ENCODE data around the gene NFATC2. TPM values are rescaled to one million over a fixed set of nuclear protein-coding genes. Genes with fewer than 3 reads are reported as not detected.

NFATC2 gene
- total RNA-seq, 2 experiments from 2014 or later: 32.5 to 33.2 TPM

DNA sequence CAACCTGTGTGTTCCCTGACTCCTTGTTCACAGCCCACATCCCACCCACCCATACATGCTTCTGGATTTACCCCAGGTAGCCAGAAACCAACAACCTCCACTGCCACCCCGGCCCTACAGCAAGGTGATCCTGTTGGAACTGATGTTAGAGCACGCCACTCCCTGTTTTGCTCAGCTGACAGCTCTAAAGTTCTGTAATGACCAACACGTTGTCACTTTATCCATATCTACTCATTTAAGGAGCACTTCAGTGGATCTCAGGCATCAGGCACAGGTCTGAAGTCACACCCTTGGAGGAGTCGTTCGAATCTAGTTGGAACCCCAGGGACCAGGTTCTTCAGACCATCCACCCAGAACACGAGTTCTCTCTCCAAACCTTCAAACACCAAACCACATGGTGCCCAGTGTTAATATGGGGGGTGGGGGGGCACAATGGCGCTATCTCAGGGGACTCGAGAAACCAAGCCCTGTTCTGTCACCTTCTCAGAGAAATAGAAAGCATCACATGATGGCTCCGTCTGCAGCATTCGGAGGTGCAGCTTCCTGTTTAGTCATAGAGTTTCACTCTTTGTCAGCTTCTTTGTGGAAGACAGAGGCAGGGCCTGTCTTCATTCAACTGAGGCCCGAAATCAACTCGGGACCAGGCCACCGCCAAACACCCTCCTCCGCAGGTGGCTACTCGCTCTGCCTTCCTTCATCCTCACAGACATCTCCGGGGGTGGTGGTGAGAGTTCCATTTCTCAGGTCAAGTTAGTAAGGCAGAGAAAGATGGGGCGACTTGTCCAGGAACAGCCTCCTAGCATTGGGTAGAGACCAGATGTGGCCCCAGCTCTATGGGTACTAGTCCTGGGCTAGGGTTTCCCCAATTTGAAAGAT is 142.2 kb downstream of the NFATC2 start:
- ATAC-seq (ENCODE audit: poor library complexity): peak; percentile 67
- Mint-ChIP-seq H3K27me3 (no peaks in the 10 kb centered on the region), H3K27ac (peak overlapping the region; percentile 99), H3K4me1 (ENCODE audit: low read depth) (peaks cover 68% of the 10 kb centered on the region), H3K36me3 (ENCODE audit: low read depth) (peaks cover 49% of the 10 kb centered on the region), H3K9me3 (peaks cover 2% of the 10 kb centered on the region), H3K4me3 (peak overlapping the region; percentile 82)
- H3K36me3 ChIP-seq (ENCODE audit: insufficient read depth, low read length): peaks cover 34% of the 10 kb centered on the region
- H3K27me3 ChIP-seq (ENCODE audit: control insufficient read depth in 1 of 2, insufficient read depth in 2 of 2, low read length in 2 of 2): no peaks in the 10 kb centered on the region
- CTCF ChIA-PET: interaction anchor here (1.3 to 1.9 kb wide), 3 partner anchors 14 to 194 kb away, joined by 3 to 6 read pairs (median 5); partner anchors contain the start of gene NFATC2
- peak overlapping the region; percentile 13 for H3K4me3 ChIP-seq (ENCODE audit: low read length)
- peak; percentile 45 to 90 (median 60) for DNase-seq
- intact Hi-C loops (cut with DNase I, micrococcal nuclease): loop anchor here (5.0 kb wide), 2 partner anchors 102 to 142 kb away; partner anchors contain the start of gene NFATC2 (in 1 of the 2)
- H3K9me3 ChIP-seq (ENCODE audit: control insufficient read depth in 1 of 2, insufficient read depth in 1 of 2, low read length in 2 of 2): no peaks in the 10 kb centered on the region
- TF ChIP-seq, protein P1, sequence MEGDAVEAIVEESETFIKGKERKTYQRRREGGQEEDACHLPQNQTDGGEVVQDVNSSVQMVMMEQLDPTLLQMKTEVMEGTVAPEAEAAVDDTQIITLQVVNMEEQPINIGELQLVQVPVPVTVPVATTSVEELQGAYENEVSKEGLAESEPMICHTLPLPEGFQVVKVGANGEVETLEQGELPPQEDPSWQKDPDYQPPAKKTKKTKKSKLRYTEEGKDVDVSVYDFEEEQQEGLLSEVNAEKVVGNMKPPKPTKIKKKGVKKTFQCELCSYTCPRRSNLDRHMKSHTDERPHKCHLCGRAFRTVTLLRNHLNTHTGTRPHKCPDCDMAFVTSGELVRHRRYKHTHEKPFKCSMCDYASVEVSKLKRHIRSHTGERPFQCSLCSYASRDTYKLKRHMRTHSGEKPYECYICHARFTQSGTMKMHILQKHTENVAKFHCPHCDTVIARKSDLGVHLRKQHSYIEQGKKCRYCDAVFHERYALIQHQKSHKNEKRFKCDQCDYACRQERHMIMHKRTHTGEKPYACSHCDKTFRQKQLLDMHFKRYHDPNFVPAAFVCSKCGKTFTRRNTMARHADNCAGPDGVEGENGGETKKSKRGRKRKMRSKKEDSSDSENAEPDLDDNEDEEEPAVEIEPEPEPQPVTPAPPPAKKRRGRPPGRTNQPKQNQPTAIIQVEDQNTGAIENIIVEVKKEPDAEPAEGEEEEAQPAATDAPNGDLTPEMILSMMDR (IDR thresholded peaks at IDR 0.05): no peak
- peaks cover 75% of the 10 kb centered on the region for H3K4me1 ChIP-seq (ENCODE audit: insufficient read depth, low read length)
- POLR2A ChIA-PET: interaction anchor here (0.6 to 2.0 kb wide), 13 partner anchors 11 to 442 kb away, joined by 3 to 12 read pairs (median 4); partner anchors contain the start of genes DPM1, MOCS3 and NFATC2
- H3K27ac ChIP-seq (ENCODE audit: low read depth in 1 of 2, low read length in 2 of 2): peak overlapping the region; percentile 87 to 95

DNA sequence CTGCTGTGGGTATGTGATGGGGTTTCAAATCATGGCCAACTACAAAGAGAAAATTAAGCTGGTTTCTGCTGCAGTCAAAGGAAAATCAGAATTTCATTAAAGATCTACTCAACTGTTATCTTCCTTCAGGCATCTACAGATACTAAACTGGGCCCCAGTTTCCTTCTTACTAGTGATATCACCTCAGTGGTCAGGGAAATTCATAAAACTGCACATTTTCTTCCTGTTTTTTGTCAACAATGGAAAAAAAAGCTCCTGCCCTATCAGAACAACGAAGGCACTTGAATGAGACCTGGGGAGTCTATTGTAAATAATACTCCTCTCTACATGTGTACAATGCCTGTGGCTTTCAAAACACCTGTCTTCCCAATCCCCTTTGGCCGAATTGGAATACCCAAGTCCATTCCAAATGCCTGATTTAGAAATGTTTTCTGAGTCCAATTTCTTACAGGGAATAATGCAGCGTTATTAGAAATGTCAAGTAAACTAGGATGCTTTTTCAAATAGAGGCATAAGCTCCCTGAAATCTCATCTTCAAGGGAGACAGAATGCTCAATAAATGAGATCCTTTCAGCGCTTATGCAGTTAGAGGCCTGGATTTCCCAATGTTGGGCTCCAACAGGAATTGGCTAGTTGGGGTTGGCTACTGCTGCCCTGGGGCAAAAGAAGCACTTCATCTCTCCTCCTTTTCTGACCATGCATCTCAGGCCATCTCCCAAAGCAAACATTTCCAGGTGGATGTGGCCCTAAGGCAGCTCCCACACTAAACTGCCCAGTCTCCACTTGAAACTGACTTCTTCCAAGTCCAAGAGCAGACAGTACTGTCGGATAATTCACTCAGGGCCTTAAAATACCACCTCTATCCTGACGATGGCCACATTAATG is 143.3 kb downstream of the NFATC2 start:
- Histone ChIP-seq H3K4me1 (ENCODE audit: insufficient read depth, low read length) (peaks cover 65% of the 10 kb centered on the region), H3K36me3 (ENCODE audit: insufficient read depth, low read length) (peaks cover 40% of the 10 kb centered on the region), H3K27ac (ENCODE audit: low read depth in 1 of 2, low read length in 2 of 2) (peak overlapping the region; percentile 87 to 95), H3K27me3 (ENCODE audit: control insufficient read depth in 1 of 2, insufficient read depth in 2 of 2, low read length in 2 of 2) (no peaks in the 10 kb centered on the region), H3K9me3 (ENCODE audit: control insufficient read depth in 1 of 2, insufficient read depth in 1 of 2, low read length in 2 of 2) (no peaks in the 10 kb centered on the region), H3K4me3 (ENCODE audit: low read length) (no peak overlapping the region)
- H3K27ac Mint-ChIP-seq: peak overlapping the region; percentile 99
- H3K36me3 Mint-ChIP-seq (ENCODE audit: low read depth): peaks cover 49% of the 10 kb centered on the region
- CTCF ChIA-PET: interaction anchor here (0.8 to 1.9 kb wide), 5 partner anchors 13 to 196 kb away, joined by 3 to 5 read pairs (median 3); partner anchors contain the start of gene NFATC2
- H3K9me3 Mint-ChIP-seq: no peaks in the 10 kb centered on the region
- H3K27me3 Mint-ChIP-seq: no peaks in the 10 kb centered on the region
- no peak for ATAC-seq (ENCODE audit: poor library complexity)
- peaks cover 63% of the 10 kb centered on the region for H3K4me1 Mint-ChIP-seq (ENCODE audit: low read depth)
- no peak for DNase-seq
- peak overlapping the region; percentile 82 for H3K4me3 Mint-ChIP-seq
- intact Hi-C loops (cut with DNase I, micrococcal nuclease): no loop called here
- POLR2A ChIA-PET: interaction anchor here (0.9 to 2.0 kb wide), 5 partner anchors 9 to 143 kb away, joined by 3 to 12 read pairs (median 4); partner anchors contain the start of gene NFATC2
- TF ChIP-seq, protein P1 (IDR thresholded peaks at IDR 0.05): no peak

DNA sequence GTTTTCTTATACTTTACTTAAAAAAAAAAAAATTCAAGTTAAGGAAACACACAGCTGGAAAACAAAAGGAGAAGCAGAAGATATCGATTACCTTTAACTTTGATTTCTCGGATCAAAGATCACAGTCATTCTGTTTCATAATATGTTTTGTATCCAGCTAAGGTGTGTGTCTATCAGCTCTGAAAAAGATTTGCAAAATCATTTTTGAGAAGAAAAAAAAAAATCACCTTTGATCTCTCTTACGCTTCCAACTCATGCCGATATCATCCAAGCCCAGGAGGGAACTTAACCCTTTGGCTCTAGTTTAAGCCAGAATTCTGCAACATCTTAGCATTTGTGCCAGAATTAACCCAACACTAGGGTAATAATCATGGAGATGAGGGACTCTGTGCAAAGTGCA is 144.0 kb downstream of the NFATC2 start:
- Histone ChIP-seq H3K27ac (ENCODE audit: low read depth in 1 of 2, low read length in 2 of 2) (peak overlapping the region in 1 of 2 donors; percentile 95), H3K27me3 (ENCODE audit: control insufficient read depth in 1 of 2, insufficient read depth in 2 of 2, low read length in 2 of 2) (no peaks in the 10 kb centered on the region), H3K4me3 (ENCODE audit: low read length) (no peak overlapping the region), H3K36me3 (ENCODE audit: insufficient read depth, low read length) (peaks cover 47% of the 10 kb centered on the region), H3K9me3 (ENCODE audit: control insufficient read depth in 1 of 2, insufficient read depth in 1 of 2, low read length in 2 of 2) (no peaks in the 10 kb centered on the region), H3K4me1 (ENCODE audit: insufficient read depth, low read length) (peaks cover 63% of the 10 kb centered on the region)
- H3K9me3 Mint-ChIP-seq: no peaks in the 10 kb centered on the region
- peaks cover 57% of the 10 kb centered on the region for H3K4me1 Mint-ChIP-seq (ENCODE audit: low read depth)
- no peak for ATAC-seq (ENCODE audit: poor library complexity)
- ChIA-PET CTCF (interaction anchor here (0.8 to 1.7 kb wide), 3 partner anchors 13 to 196 kb away, joined by 3 read pairs; no protein-coding TSS in a partner anchor), POLR2A (interaction anchor here (0.9 to 2.0 kb wide), 2 partner anchors 9 to 115 kb away, joined by 3 to 5 read pairs; no protein-coding TSS in a partner anchor)
- H3K36me3 Mint-ChIP-seq (ENCODE audit: low read depth): peaks cover 51% of the 10 kb centered on the region
- H3K4me3 Mint-ChIP-seq: no peak overlapping the region
- TF ChIP-seq, protein P1 (IDR thresholded peaks at IDR 0.05): no peak
- peak overlapping the region; percentile 99 for H3K27ac Mint-ChIP-seq
- intact Hi-C loops (cut with DNase I, micrococcal nuclease): no loop called here
- H3K27me3 Mint-ChIP-seq: no peaks in the 10 kb centered on the region
- DNase-seq: no peak
